Ishikawa (cell line): ENCODE data around the gene ZCCHC9.

ENCODE experiments used
- EP300 ChIP-seq: IDR thresholded peaks from 2 replicates; pipeline ENCODE4 v1.6.1; 2012; ENCODE audit warnings: borderline replicate concordance
- REST ChIP-seq: IDR thresholded peaks from 2 replicates; pipeline ENCODE4 v1.6.1; 2012; ENCODE audit warnings: low read depth, mild to moderate bottlenecking
- ZBTB7A ChIP-seq: IDR thresholded peaks from 2 replicates; pipeline ENCODE4 v1.6.1; 2012; ENCODE audit warnings: low read depth

- TF ChIP-seq REST (no peak), ZBTB7A (no peak), EP300 (no peak)
Measured at GRCh38 chr5:81308836-81309235, 7.4 kb downstream of the ZCCHC9 start.
